ENCODE results near the gene CMTM5.
A peak's percentile ranks its signal among the peaks of the same experiment; 100 is the strongest.

Gene CMTM5

GRCh38 chr14:23352506-23353432 is 24.1 kb upstream of the CMTM5 start, which contains the start of gene SLC22A17:
SLC22A17 (minus strand) TSS chr14:23352887.
- peak; percentile 85 for DNase-seq (ENCODE audit: low read depth)
- H3K4me3 ChIP-seq (ENCODE audit: control insufficient read depth, low read depth, low read length), result peak within 1 kb of the TSS; percentile 61

GRCh38 chr14:23353433-23353780 is 23.4 kb upstream of the CMTM5 start:
- H3K4me3 ChIP-seq (ENCODE audit: control insufficient read depth, low read depth, low read length), result no peak overlapping the region
- TF ChIP-seq, protein P1, sequence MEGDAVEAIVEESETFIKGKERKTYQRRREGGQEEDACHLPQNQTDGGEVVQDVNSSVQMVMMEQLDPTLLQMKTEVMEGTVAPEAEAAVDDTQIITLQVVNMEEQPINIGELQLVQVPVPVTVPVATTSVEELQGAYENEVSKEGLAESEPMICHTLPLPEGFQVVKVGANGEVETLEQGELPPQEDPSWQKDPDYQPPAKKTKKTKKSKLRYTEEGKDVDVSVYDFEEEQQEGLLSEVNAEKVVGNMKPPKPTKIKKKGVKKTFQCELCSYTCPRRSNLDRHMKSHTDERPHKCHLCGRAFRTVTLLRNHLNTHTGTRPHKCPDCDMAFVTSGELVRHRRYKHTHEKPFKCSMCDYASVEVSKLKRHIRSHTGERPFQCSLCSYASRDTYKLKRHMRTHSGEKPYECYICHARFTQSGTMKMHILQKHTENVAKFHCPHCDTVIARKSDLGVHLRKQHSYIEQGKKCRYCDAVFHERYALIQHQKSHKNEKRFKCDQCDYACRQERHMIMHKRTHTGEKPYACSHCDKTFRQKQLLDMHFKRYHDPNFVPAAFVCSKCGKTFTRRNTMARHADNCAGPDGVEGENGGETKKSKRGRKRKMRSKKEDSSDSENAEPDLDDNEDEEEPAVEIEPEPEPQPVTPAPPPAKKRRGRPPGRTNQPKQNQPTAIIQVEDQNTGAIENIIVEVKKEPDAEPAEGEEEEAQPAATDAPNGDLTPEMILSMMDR (conservative IDR thresholded peaks at IDR 0.05; ENCODE audit: control insufficient read depth, insufficient read depth, low read depth, low read length), result no peak

More at GRCh38 chr14:23352506-23353432, 24.1 kb upstream of the CMTM5 start, which contains the start of gene SLC22A17:
- TF ChIP-seq, protein P1 (conservative IDR thresholded peaks at IDR 0.05; ENCODE audit: control insufficient read depth, insufficient read depth, low read depth, low read length), result peak; percentile 20

GRCh38 chr14:23354990-23355389 is 21.9 kb upstream of the CMTM5 start:
- H3K4me3 ChIP-seq (ENCODE audit: control insufficient read depth, low read depth, low read length), result no peak overlapping the region
- DNase-seq (ENCODE audit: low read depth), result no peak
- TF ChIP-seq, protein P1 (conservative IDR thresholded peaks at IDR 0.05; ENCODE audit: control insufficient read depth, insufficient read depth, low read depth, low read length), result no peak

More at GRCh38 chr14:23353433-23353780, 23.4 kb upstream of the CMTM5 start:
- no peak for DNase-seq (ENCODE audit: low read depth)

DNA sequence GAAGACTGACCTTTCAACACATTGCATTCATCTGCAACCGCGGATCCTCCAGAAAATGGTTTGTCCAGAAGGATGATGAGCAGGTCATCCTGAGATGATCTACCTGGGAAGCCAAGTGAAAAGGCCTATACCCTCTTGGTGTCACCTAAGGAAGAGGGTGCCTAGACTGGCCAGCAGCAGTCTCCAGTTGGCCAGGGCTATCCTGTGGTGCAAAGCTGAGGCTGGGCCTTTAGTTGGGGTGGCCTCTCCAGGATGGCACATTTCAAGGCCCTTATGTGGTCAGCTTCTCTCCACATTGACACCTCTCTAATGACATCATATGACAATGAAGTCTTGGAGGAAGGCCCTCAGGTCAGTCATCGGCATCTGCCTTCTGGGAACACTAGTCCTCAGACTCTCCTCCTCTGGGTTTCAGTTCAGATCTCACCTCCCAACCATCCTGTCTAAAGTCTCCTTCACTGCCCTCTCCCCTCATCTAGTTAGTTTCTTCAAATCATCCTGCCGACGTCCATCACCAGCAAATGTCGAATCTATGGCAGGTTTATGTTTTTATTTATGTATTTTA is 20.9 kb upstream of the CMTM5 start:
- no peak for DNase-seq (ENCODE audit: low read depth)
- no peak overlapping the region for H3K4me3 ChIP-seq (ENCODE audit: control insufficient read depth, low read depth, low read length)
- TF ChIP-seq, protein P1 (conservative IDR thresholded peaks at IDR 0.05; ENCODE audit: control insufficient read depth, insufficient read depth, low read depth, low read length), result no peak

GRCh38 chr14:23356662-23357061 is 20.2 kb upstream of the CMTM5 start:
- no peak for DNase-seq (ENCODE audit: low read depth)
- no peak overlapping the region for H3K4me3 ChIP-seq (ENCODE audit: control insufficient read depth, low read depth, low read length)
- TF ChIP-seq, protein P1 (conservative IDR thresholded peaks at IDR 0.05; ENCODE audit: control insufficient read depth, insufficient read depth, low read depth, low read length), result no peak

DNA sequence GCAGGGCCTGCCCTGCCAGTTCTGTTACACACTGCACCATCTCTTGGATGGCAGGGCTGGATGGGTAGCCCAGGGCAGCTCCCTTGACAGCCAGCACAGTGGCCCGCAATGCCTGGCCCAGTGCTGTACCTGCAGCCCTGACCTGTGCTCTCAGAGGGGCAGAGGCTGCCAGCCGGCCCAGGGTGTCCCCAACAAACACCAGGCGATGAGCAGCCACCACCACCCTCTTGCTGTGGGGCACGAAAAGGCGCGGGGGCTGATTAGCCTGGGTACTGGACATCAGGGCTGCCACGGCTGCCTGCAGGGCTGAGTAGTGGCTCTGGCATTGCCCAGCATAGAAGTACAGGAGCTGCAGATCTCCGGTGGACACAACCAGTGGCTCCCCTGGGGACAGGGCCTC is 19.6 kb upstream of the CMTM5 start:
- TF ChIP-seq, protein P1 (conservative IDR thresholded peaks at IDR 0.05; ENCODE audit: control insufficient read depth, insufficient read depth, low read depth, low read length), result no peak
- H3K4me3 ChIP-seq (ENCODE audit: control insufficient read depth, low read depth, low read length), result no peak overlapping the region
- no peak for DNase-seq (ENCODE audit: low read depth)

Measured in fibroblast of mammary gland (primary cell).